GM18498 (cell line): ENCODE results near the gene ZNF516.

Experiments used
- ATAC-seq: cut with Tn5 transposase; IDR thresholded peaks from one replicate; pipeline ENCODE4 v1.9.1; 2021; ENCODE audit warnings: mild to moderate bottlenecking, moderate library complexity; ENCODE audit not compliant: unreplicated experiment

Gene ZNF516

GRCh38 chr18:76368976-76369375 is 126.1 kb downstream of the ZNF516 start:
- ATAC-seq, result no peak

GRCh38 chr18:76368271-76368670 is 126.8 kb downstream of the ZNF516 start:
- ATAC-seq, result no peak

GRCh38 chr18:76367168-76368125 is 127.6 kb downstream of the ZNF516 start:
- no peak for ATAC-seq

GRCh38 chr18:76365561-76365960 is 129.5 kb downstream of the ZNF516 start:
- ATAC-seq, result no peak

- peak; percentile 85 for ATAC-seq
These were observed 130.5 kb downstream of the ZNF516 start for GRCh38 chr18:76364282-76365259.

DNA sequence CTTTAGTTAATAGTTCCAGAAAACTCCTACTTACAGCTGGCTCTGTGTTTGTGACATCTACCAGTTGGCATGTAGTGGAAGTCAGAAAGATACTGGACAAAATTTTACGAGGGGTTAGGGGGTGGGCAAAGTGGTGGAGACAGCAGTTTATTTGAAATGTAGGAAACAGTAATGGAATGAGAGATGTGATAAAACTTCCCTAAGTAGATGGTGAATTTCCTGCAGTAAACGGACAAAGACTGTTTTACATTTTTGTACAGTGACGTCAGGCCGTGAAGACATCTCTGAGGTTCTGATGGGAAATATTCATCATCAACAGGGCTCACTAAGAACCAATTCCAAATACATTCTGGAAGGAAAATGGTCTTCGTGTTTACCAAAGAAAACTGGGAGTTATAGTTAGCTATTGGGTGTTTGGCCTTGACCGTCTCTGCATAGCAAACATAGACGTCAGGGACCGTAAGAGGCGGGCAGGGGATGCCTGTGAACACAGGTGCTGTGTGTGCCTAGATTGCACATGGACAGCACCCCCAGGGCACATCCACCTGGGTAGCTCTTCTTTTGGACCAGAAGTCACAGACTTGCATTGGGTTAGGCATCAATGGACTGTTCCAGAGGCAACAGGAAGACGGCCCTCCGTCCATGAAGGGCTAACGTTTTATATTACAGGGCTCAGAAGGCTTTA is 131.5 kb downstream of the ZNF516 start:
- ATAC-seq, result no peak

DNA sequence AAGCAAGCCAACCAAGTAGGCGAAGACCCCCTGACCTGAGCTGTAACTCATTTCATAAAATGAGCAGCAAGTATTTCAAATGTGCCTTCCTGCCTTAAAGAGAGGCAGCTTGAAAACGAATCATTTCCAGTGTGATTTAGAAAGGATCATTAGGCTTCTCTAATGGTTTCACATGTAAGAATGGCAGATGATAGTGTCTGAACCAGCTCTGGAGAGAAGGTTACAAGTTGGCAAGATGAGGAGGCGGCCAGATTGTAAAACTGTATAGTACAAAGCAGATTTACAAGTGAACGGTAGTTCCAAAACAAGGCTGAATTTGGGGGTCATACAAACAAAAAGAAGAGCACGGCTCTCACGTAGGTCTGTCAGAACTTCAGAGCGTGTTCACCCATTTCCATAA is 132.4 kb downstream of the ZNF516 start:
- ATAC-seq, result no peak

- no peak for ATAC-seq
These were observed 133.8 kb downstream of the ZNF516 start for GRCh38 chr18:76361219-76361618.

DNA sequence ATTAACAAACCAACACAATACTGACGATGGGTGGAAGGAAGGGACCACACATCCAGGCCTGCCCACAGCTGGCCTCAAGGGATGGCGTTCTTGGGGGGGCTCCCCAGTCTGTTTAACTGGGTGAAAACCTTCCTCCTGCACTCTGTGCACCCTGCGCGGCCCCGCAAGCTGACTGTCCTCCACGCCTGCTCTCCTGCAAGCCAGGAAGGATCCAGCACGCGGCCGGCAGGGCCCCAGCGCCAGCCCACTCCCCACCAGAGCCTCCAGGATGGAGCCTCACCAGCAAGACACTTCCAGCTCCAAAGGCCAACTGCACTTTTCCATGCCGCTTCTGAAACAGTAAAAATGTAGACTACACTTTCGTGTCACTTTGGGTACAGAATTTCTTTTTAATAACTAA is 135.1 kb downstream of the ZNF516 start:
- no peak for ATAC-seq

- ATAC-seq, result no peak
These were observed 136.3 kb downstream of the ZNF516 start for GRCh38 chr18:76358774-76359173.

- ATAC-seq, result no peak
These were observed 137.3 kb downstream of the ZNF516 start for GRCh38 chr18:76357585-76358260.

DNA sequence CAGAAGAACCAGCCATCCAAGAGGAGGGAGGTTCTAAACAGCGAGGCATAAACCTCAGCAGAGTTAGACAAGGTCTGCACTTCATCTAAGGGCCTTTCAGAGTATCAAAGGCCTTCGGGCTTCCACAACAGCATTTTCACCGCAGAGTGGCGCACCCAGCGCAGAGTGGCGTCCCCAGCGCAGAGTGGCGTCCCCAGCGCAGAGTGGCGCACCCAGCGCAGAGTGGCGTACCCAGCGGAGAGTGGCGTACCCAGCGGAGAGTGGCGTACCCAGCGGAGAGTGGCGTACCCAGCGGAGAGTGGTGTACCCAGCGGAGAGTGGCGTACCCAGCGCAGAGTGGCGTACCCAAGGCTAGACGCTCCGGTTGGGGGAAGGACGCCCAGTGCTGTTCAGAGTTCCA is 137.9 kb downstream of the ZNF516 start:
- no peak for ATAC-seq

- ATAC-seq, result no peak
These were observed 138.4 kb downstream of the ZNF516 start for GRCh38 chr18:76356666-76357065.

DNA sequence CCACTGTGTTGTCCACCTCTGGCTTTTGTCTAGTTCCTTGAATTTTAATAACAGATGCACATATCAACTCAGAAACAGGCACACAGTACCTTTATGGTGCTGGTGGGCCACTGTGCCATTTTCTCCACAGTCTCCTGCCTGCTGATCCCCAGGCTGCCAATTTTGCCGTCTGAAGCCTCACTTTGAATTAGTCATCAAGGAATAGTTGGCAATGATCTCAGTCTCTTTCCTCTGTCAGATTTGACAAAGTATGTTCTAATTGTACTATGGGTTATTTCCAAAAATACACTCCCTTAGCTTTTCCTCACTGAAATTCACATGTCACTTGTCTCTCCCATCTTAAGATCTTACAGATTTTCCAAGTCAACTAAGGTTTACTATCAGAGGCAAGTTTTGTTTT is 140.7 kb downstream of the ZNF516 start:
- no peak for ATAC-seq

DNA sequence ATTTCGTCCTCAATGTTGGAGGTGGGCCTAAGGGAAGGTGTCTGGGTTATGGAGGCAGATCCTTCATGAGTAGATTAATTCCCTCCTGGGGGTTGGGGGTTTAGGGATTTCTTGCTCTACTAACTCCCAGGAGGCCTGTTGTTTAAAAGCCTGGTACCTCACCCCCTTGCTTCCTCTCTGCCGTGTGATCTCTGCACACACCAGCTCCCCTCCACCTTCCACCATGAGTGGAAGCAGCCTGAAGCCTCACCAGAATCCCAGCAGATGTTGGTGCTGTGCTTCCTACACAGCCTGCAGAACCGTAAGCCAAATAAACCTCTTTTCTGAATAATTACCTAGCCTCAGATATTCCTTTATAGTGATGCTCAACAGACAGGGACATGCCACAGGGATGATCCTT is 141.5 kb downstream of the ZNF516 start:
- no peak for ATAC-seq

DNA sequence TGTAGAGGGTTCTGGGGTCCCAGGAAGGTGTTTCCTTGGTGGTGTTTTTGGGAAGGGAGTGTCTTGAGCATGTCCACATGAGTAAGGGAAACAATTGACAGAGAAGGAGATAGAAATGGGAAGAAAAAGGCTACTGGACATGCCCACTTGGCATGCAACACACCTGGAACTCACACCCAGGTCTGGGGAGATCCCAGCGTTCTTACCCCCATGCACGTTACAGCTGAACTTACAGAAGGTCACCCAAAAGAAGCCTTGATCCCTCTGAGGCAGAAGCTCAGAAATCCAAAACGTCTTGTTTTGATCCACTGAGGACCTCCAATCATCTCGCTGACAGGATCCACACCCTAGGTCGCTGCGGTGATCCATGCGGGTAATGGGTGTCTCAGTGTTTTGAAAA is 142.0 kb downstream of the ZNF516 start:
- no peak for ATAC-seq

DNA sequence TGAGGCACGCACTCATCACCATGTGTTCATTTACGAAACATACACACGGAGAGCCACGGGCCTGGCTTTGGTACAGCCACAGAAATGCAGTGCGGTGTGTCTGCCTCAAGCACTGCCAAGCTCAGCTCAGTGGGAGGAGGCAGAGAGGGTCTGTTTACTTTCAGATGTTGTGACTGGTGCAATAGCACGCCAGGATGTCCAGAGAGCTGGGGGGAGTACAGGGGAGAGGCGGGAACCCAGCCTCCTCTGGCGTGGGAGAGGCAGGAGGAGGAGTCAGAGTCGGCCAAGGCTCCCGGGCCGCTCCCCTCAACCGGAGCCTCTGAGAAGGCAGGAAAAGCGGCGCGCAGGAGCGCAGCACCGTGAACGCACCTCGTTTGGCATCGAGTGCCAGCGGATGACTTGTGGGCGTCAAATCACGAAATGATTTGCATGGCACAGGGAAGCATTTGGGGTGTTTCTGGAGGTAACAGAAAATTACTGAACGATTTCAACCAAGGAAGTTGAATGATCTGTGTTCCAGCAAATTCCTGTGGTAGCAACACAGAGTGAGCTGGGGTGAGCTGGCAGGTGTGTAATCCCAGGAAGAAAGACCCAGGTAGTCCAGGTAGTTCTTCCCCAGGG is 143.0 kb downstream of the ZNF516 start:
- ATAC-seq, result no peak

GRCh38 chr18:76350134-76351025 is 144.7 kb downstream of the ZNF516 start:
- ATAC-seq, result no peak
